Epithelial cell of proximal tubule (primary cell): Measurements from ENCODE around the gene SCAND1. TPM values are rescaled to one million over a fixed set of nuclear protein-coding genes. Genes with fewer than 3 reads are reported as not detected.
"Not testable (repeated sequence)": the region's sequence is repeated elsewhere in the genome, so short reads cannot be mapped to it uniquely, and the experiment has no call there.

Experiments
- DNase-seq: peaks from one replicate; pipeline ENCODE4 v3.0.0-alpha.2; 2011; ENCODE audit warnings: low read depth
- H3K4me3 ChIP-seq: 2 replicates; pipeline ENCODE4 v1.5.1; 2011; ENCODE audit warnings: low read depth, mild to moderate bottlenecking, low read length
- total RNA-seq: library from RNA; depleted of rRNA; stranded (reverse); fragments of >200 nt; gene quantifications from 2 replicates; pipeline ENCODE4 v1.2.3, GENCODE V29; 2015
- TF ChIP-seq, protein P1 (sequence below): conservative IDR thresholded peaks from 2 replicates; pipeline ENCODE4 v1.5.1; 2012; ENCODE audit warnings: low read depth, mild to moderate bottlenecking, low read length

The SCAND1 gene
- 117 and 136 TPM in 2 replicates for total RNA-seq

DNA sequence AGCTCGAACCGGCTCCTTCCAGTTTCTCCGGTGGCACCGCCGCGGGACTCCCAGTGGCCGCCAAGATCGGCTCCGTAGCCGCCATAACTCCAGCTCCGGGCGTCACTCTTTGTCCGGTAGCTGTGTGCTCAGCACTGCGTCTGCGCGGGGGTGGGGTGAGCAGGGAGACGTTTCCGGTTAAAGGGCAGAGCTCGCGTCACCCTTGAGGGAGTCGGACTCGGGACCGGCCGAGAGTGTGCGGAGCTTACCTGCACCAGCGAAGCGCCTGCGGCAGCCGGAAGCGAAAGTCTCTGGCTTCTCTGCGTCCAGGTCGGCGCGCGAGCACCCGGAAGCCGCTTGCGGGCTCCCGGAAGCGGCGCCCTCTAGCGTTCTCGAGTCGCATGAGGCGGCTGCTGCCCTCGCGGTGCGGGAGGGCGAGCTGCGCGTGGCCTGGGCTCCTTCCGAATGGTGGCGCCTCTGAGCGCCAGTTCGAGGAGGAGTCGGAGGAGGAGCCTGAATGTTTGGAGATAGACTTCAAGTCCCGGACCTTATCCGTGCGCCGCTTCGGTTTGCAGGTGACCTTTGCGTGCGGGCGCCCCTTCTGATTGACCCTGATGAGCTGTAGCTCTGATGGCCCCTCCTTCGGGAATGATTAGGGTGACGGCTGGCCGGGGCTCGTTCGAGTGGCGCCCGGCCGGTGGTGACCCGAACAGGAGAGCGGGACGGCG is at the start of gene SCAND1:
SCAND1 (minus strand) TSS at position 303 of the 707 bp plus-strand sequence; CDS start at position 85, 218 bp downstream.
- peak; percentile 75 for DNase-seq
- H3K4me3 ChIP-seq, result peak within 1 kb of the TSS; percentile 70
- TF ChIP-seq, protein P1, sequence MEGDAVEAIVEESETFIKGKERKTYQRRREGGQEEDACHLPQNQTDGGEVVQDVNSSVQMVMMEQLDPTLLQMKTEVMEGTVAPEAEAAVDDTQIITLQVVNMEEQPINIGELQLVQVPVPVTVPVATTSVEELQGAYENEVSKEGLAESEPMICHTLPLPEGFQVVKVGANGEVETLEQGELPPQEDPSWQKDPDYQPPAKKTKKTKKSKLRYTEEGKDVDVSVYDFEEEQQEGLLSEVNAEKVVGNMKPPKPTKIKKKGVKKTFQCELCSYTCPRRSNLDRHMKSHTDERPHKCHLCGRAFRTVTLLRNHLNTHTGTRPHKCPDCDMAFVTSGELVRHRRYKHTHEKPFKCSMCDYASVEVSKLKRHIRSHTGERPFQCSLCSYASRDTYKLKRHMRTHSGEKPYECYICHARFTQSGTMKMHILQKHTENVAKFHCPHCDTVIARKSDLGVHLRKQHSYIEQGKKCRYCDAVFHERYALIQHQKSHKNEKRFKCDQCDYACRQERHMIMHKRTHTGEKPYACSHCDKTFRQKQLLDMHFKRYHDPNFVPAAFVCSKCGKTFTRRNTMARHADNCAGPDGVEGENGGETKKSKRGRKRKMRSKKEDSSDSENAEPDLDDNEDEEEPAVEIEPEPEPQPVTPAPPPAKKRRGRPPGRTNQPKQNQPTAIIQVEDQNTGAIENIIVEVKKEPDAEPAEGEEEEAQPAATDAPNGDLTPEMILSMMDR, result peak; percentile 95

- DNase-seq, result no peak
- TF ChIP-seq, protein P1, result no peak
- no peak overlapping the region for H3K4me3 ChIP-seq
Measured at GRCh38 chr20:36004045-36004444, 49.7 kb upstream of the SCAND1 start.

- TF ChIP-seq, protein P1, result no peak
- no peak overlapping the region for H3K4me3 ChIP-seq
- no peak for DNase-seq
Measured at GRCh38 chr20:36002855-36003254, 48.6 kb upstream of the SCAND1 start.

GRCh38 chr20:36001331-36001730 is 47.0 kb upstream of the SCAND1 start:
- H3K4me3 ChIP-seq, DNase-seq: not testable (repeated sequence)

GRCh38 chr20:35996492-35996891 is 42.2 kb upstream of the SCAND1 start:
- not testable (repeated sequence) for H3K4me3 ChIP-seq, DNase-seq

DNA sequence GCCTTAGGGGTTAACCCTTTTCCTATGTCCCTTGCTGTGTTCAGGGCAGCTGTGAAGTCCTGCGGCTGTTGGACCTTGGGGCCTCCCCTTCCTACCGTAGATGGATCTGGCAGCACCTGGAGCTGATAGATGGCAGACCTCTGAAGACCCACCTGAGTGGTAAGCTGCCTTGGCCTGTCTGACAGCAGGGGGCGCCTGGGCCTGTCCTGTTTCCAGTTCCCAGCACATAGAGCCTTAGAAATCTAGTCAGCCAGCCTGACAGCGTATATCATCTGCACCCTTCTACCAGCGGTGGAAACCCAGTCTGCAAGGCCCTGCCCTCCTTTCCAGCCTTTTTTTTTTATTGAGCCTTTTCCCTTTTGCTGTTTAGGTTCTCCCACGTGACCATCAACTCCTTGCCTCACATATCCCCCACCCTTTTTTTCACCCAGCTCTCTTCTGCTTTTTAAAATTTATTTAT is 40.7 kb upstream of the SCAND1 start:
- TF ChIP-seq, protein P1, result peak; percentile 99
- no peak for DNase-seq
- no peak overlapping the region for H3K4me3 ChIP-seq

GRCh38 chr20:35992713-35993335 is 38.5 kb upstream of the SCAND1 start:
- DNase-seq, result no peak
- TF ChIP-seq, protein P1, result peak; percentile 85
- no peak overlapping the region for H3K4me3 ChIP-seq
